HCT116 (cell line): ENCODE results near the gene PRLR. TPM values are rescaled to one million over a fixed set of nuclear protein-coding genes. Genes with fewer than 3 reads are reported as not detected.
A peak's percentile ranks its signal among the peaks of the same experiment; 100 is the strongest.

ENCODE experiments used
- ATAC-seq: fragments of 200-7000 bp; cut with Tn5 transposase; 2 replicates; pipeline ENCODE4 v1.9.1; 2020; ENCODE audit warnings: mild to moderate bottlenecking, moderate library complexity
- BruUV-seq: library from RNA; stranded (reverse); fragments of 400-500 nt; replicated peaks from 2 replicates; lab custom pipeline; 2021; lab: Mats Ljungman, UMichigan
- CTCF ChIA-PET: fragments of 300-600 bp; sonication (Branson Sonifier 250); formaldehyde crosslinking; loops from one replicate; lab custom pipeline; 2021; ENCODE audit warnings: antibody characterized with exemption; lab: Charles Lee
- POLR2A ChIA-PET: fragments of 300-600, 350-600 bp; sonication (Branson Sonifier 250); formaldehyde crosslinking; loops from one replicate; lab custom pipeline; 2021; ENCODE audit warnings: antibody characterized with exemption; lab: Charles Lee
- RAD21 ChIA-PET, 2 experiments: fragments of 300-600 bp; sonication (Branson Sonifier 250); formaldehyde crosslinking; loops; one replicate each; lab custom pipeline; 2023; ENCODE audit warnings: low total read pairs in 2 of 2; ENCODE audit not compliant: uncharacterized antibody in 2 of 2, unreplicated experiment in 2 of 2, low non-redundant PET in 1 of 2; lab: Charles Lee
- DNase-seq: peaks from one replicate; pipeline ENCODE4 v3.0.0-alpha.2; 2010; ENCODE audit warnings: low read depth, low spot score
- H2AFZ ChIP-seq: fragments of 200-600 bp; shearing (Covaris generic), sonication (generic); 2 replicates; pipeline ENCODE4 v1.6.1; 2017; ENCODE audit warnings: low read depth, mixed run types, mixed read lengths, antibody characterized with exemption, low read length; ENCODE audit not compliant: poor library complexity, severe bottlenecking
- H3K27ac ChIP-seq: 2 replicates; pipeline ENCODE4 v1.5.1; 2012; ENCODE audit warnings: low read depth, low read length
- H3K27me3 ChIP-seq: fragments of 200-600 bp; sonication (generic); 2 replicates; pipeline ENCODE4 v1.6.1; 2016; ENCODE audit warnings: mixed run types, low read length, mixed read lengths; ENCODE audit not compliant: insufficient read depth
- H3K36me3 ChIP-seq, 2 experiments: fragments of 200-500 bp in 1 of 2; fragments of 200-600 bp in 1 of 2; sonication (Bioruptor generic) in 1 of 2; sonication (generic) in 1 of 2; 2 replicates each; pipeline versions ENCODE4 v1.5.1 to v1.6.1; 2014 to 2016; ENCODE audit warnings: low read length in 2 of 2, inconsistent platforms in 1 of 2, mixed read lengths in 1 of 2, mixed run types in 1 of 2; ENCODE audit not compliant: insufficient read depth in 2 of 2, control insufficient read depth in 1 of 2
- H3K4me1 ChIP-seq, 2 experiments: fragments of 200-600 bp in 1 of 2; sonication (generic) in 1 of 2; 2 replicates each; pipeline versions ENCODE4 v1.5.1 to v1.6.1; 2012 to 2017; ENCODE audit warnings: low read length in 2 of 2, inconsistent platforms in 1 of 2, mild to moderate bottlenecking in 1 of 2, mixed read lengths in 1 of 2, mixed run types in 1 of 2, moderate library complexity in 1 of 2; ENCODE audit not compliant: insufficient read depth in 2 of 2, control insufficient read depth in 1 of 2
- H3K4me2 ChIP-seq: fragments of 200-600 bp; sonication (generic); 2 replicates; pipeline ENCODE4 v1.6.1; 2017; ENCODE audit warnings: mixed run types, low read length, mixed read lengths
- H3K4me3 ChIP-seq, 2 experiments: fragments of 200-600 bp in 1 of 2; sonication (generic) in 1 of 2; replicated peaks in 1 of 2; 2 replicates each; pipeline ENCODE4 v1.5.1; 2011 to 2016; ENCODE audit warnings: low read length in 2 of 2, control low read depth in 1 of 2, low read depth in 1 of 2, mild to moderate bottlenecking in 1 of 2, mixed read lengths in 1 of 2, mixed run types in 1 of 2
- H3K79me2 ChIP-seq: fragments of 200-600 bp; sonication (generic); 2 replicates; pipeline ENCODE4 v1.6.1; 2017; ENCODE audit warnings: mild to moderate bottlenecking, mixed run types, low read length, moderate library complexity, mixed read lengths; ENCODE audit not compliant: insufficient read depth
- H3K9ac ChIP-seq: fragments of 200-600 bp; sonication (generic); 2 replicates; pipeline ENCODE4 v1.6.1; 2016; ENCODE audit warnings: low read length, mixed read lengths
- H3K9me2 ChIP-seq: fragments of 200-600 bp; sonication (generic), shearing (Covaris generic); 2 replicates; pipeline ENCODE4 v1.6.1; 2017; ENCODE audit warnings: mixed run types, mild to moderate bottlenecking, moderate library complexity; ENCODE audit not compliant: insufficient read depth
- H3K9me3 ChIP-seq, 2 experiments: fragments of 200-500 bp in 1 of 2; fragments of 200-600 bp in 1 of 2; sonication (Bioruptor generic) in 1 of 2; sonication (generic) in 1 of 2; 2 replicates each; pipeline ENCODE4 v1.6.1; 2014 to 2017; ENCODE audit warnings: low read length in 2 of 2, mixed read lengths in 2 of 2, inconsistent platforms in 1 of 2, low read depth in 1 of 2, mild to moderate bottlenecking in 1 of 2, mixed run types in 1 of 2, moderate library complexity in 1 of 2; ENCODE audit not compliant: control insufficient read depth in 1 of 2, insufficient read depth in 1 of 2
- H4K20me1 ChIP-seq: fragments of 200-600 bp; sonication (generic), shearing (Covaris generic); 2 replicates; pipeline ENCODE4 v1.6.1; 2017; ENCODE audit warnings: mixed run types, mild to moderate bottlenecking, moderate library complexity; ENCODE audit not compliant: insufficient read depth
- ATF3 ChIP-seq: IDR thresholded peaks from 2 replicates; pipeline ENCODE4 v1.6.1; 2012
- CBX3 ChIP-seq: IDR thresholded peaks from 2 replicates; pipeline ENCODE4 v1.6.1; 2012; ENCODE audit warnings: low read depth
- CTCF ChIP-seq, 3 experiments: fragments of 200-600 bp in 1 of 3; sonication (generic) in 1 of 3; IDR thresholded peaks in 2 of 3; conservative IDR thresholded peaks in 1 of 3; 2 replicates each; pipeline ENCODE4 v1.5.1; 2012 to 2017; ENCODE audit warnings: low read depth in 2 of 3, low read length in 2 of 3, antibody characterized with exemption in 1 of 3, borderline replicate concordance in 1 of 3, control low read depth in 1 of 3, mild to moderate bottlenecking in 1 of 3, mixed read lengths in 1 of 3, mixed run types in 1 of 3, moderate library complexity in 1 of 3; ENCODE audit not compliant: insufficient read depth in 1 of 3
- EZH2 ChIP-seq: fragments of 200-600 bp; sonication (generic); IDR thresholded peaks from 2 replicates; pipeline ENCODE4 v1.6.1; 2017; ENCODE audit warnings: antibody characterized with exemption, mixed run types
- RAD21 ChIP-seq: IDR thresholded peaks from 2 replicates; pipeline ENCODE4 v1.6.1; 2012; ENCODE audit warnings: low read depth, mild to moderate bottlenecking
- REST ChIP-seq: IDR thresholded peaks from 2 replicates; pipeline ENCODE4 v1.6.1; 2012; ENCODE audit warnings: low read depth
- intact Hi-C: fragments of 100-400 bp; cut with micrococcal nuclease; formaldehyde crosslinking; loops from 2 replicates; pipeline ENCODE4 v1.10.0; 2022
- total RNA-seq: library from RNA; stranded (reverse); gene quantifications from one replicate; pipeline ENCODE4 v1.2.1, GENCODE V29; 2021; ENCODE audit not compliant: unreplicated experiment

Gene PRLR
- total RNA-seq, 1 experiment from 2014 or later, result 0.10 TPM

GRCh38 chr5:35182910-35183535, 47.3 kb downstream of the PRLR start:
- no peak overlapping the region for H3K9ac ChIP-seq
- no peak overlapping the region for H3K4me2 ChIP-seq
- H2AFZ ChIP-seq, result no peak overlapping the region
- no peaks in the 10 kb centered on the region for H3K9me3 ChIP-seq
- ChIA-PET POLR2A (no interaction called here), CTCF (interaction anchor here (0.9 to 1.0 kb wide), 2 partner anchors 9 to 254 kb away, joined by 3 read pairs; partner anchors contain the start of gene DNAJC21), RAD21 (no interaction called here)
- ATAC-seq (peak; percentile 85), DNase-seq (peak; percentile 10)
- H3K9me2 ChIP-seq, result no peaks in the 10 kb centered on the region
- H3K36me3 ChIP-seq, result no peaks in the 10 kb centered on the region
- no peak overlapping the region for H3K27ac ChIP-seq
- H3K27me3 ChIP-seq, result peaks cover 15% of the 10 kb centered on the region; the same call in 1 of the 2 replicates
- BruUV-seq, result no TSS peak
- peak; percentile 33 to 67 (median 61); a peak in 5 of 6 replicates for TF ChIP-seq CTCF (IDR thresholded peaks at IDR 0.05 in 2 of 3, conservative IDR thresholded peaks at IDR 0.05 in 1 of 3; ENCODE audit: borderline replicate concordance in 1 of 3, insufficient read depth in 1 of 3, low read depth in 2 of 3, low read length in 2 of 3)
- no peak for TF ChIP-seq ATF3
- TF ChIP-seq REST, result no peak
- 0 out of 2 replicates have a peak, but pooled peaks have one; percentile 17 for TF ChIP-seq CBX3
- TF ChIP-seq EZH2, result no peak
- TF ChIP-seq RAD21, result peak; percentile 43
- H4K20me1 ChIP-seq, result no peaks in the 10 kb centered on the region
- H3K79me2 ChIP-seq, result no peaks in the 10 kb centered on the region
- intact Hi-C loops, result loop anchor here (2.0 kb wide), 1 partner anchor 708 kb away; no protein-coding TSS in a partner anchor
- H3K4me3 ChIP-seq, result no peak overlapping the region
- no peaks in the 10 kb centered on the region for H3K4me1 ChIP-seq
